OCI-LY3 (cell line): ENCODE results near the gene FBN2.

Source experiments
- CTCF ChIP-seq: fragments of 200-600, 300-600 bp; sonication (generic); IDR thresholded peaks from 2 replicates; pipeline ENCODE4 v1.5.1; 2014; ENCODE audit warnings: antibody characterized with exemption, low read length, low read depth
- EZH2phosphoT487 ChIP-seq: fragments of 200-600 bp; shearing (Covaris generic); IDR thresholded peaks from 2 replicates; pipeline ENCODE4 v1.6.1; 2018; ENCODE audit warnings: antibody characterized with exemption, mixed run types, low read depth

DNA sequence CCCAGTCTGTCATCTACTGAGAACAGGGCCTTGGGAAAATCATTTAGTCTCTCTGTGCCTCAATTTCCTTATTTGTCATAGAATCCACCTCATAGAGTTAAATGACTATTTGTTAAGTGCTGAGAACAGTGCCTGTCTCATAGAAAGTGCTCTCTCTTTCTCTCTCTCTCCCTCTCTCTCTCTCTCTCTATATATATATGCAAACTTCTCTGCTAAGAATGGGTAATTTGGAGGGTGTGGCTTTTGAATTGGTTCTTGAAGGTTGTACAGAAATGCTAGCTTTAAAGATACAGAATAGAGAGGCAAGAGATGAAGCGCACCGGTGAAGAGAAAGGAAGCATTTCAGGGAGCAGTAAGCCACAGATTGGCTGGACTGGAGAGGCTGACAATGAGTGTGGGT lies 197.4 kb downstream of the FBN2 start:
- TF ChIP-seq CTCF, result no peak
- no peak for TF ChIP-seq EZH2phosphoT487
